Spinal cord (tissue), 10 donors: Measurements from ENCODE around the gene CLEC4M. TPM values are rescaled to one million over a fixed set of nuclear protein-coding genes. Genes with fewer than 3 reads are reported as not detected.

ENCODE experiments used
- DNase-seq, 6 donors: peaks; one replicate each; pipeline versions ENCODE4 v3.0.0 to v3.0.0-alpha.2; 2013 to 2015; ENCODE audit warnings: low spot score in 6 of 6, low read depth in 4 of 6
- H3K27ac ChIP-seq: one replicate; pipeline ENCODE4 v1.5.1; 2013; ENCODE audit warnings: low read depth, low read length, control low read depth
- H3K27me3 ChIP-seq: one replicate; pipeline ENCODE4 v1.6.1; 2013; ENCODE audit warnings: low read length; ENCODE audit not compliant: control insufficient read depth, insufficient read depth
- H3K36me3 ChIP-seq: one replicate; pipeline ENCODE4 v1.6.1; 2013; ENCODE audit warnings: low read length; ENCODE audit not compliant: control insufficient read depth, insufficient read depth
- H3K4me1 ChIP-seq: one replicate; pipeline ENCODE4 v1.6.1; 2013; ENCODE audit warnings: low read length; ENCODE audit not compliant: control insufficient read depth, insufficient read depth
- H3K4me3 ChIP-seq: one replicate; pipeline ENCODE4 v1.5.1; 2013; ENCODE audit warnings: low read depth, low read length, control low read depth
- H3K9me3 ChIP-seq: one replicate; pipeline ENCODE4 v1.6.1; 2013; ENCODE audit warnings: low read length; ENCODE audit not compliant: control insufficient read depth, insufficient read depth
- WGBS: methylation state at CpG from one replicate; pipeline ENCODE4 v1.1.5; 2013; ENCODE audit warnings: missing lambda C conversion rate; ENCODE audit not compliant: insufficient coverage; 5-methylcytosine and 5-hydroxymethylcytosine counted together
- polyA plus RNA-seq, 2 donors: library from polyadenylated mRNA; unstranded; fragments of 120-200 nt; gene quantifications; one replicate each; pipeline ENCODE4 v1.2.1, GENCODE V29; 2013; ENCODE audit not compliant: insufficient read length in 2 of 2
- total RNA-seq, 2 donors: library from RNA; depleted of rRNA in 1 of 2; stranded (reverse); fragments of 120-200 nt in 1 of 2; fragments of >200 nt in 1 of 2; gene quantifications; one replicate each; pipeline versions ENCODE4 v1.2.3 to v1.2.4, GENCODE V29; 2013 to 2014
- donor health status: healthy.

Gene CLEC4M
- total and polyA plus RNA-seq, 4 donors, result 0.33 to 1.8 (median 0.95) TPM

DNA sequence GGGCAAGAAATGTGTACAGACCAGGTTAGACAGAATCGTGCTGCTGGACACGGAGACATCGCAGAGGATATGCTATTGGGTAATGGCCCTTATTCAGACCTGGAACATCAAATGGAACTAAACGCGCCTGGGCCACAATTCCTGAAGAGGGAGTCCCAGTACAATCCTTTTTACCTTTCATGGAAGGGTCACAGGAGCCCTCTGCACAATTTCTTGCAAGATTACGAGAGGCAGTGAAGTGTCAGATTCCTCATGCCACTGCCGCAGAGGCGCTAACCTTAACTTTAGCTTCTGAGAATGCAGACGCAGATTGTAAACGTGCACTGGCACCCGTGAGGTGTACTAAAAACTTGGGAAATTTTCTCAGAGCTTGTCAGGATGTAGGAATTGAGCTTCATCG lies 18.1 kb downstream of the CLEC4M start:
- no peak for DNase-seq
- Histone ChIP-seq H3K36me3 (no peaks in the 10 kb centered on the region), H3K9me3 (no peaks in the 10 kb centered on the region), H3K27me3 (peaks cover 5% of the 10 kb centered on the region), H3K27ac (no peak overlapping the region), H3K4me3 (no peak overlapping the region), H3K4me1 (no peaks in the 10 kb centered on the region)
- WGBS, result 63% methylated on average over 12 of the region's 12 CpGs

DNA sequence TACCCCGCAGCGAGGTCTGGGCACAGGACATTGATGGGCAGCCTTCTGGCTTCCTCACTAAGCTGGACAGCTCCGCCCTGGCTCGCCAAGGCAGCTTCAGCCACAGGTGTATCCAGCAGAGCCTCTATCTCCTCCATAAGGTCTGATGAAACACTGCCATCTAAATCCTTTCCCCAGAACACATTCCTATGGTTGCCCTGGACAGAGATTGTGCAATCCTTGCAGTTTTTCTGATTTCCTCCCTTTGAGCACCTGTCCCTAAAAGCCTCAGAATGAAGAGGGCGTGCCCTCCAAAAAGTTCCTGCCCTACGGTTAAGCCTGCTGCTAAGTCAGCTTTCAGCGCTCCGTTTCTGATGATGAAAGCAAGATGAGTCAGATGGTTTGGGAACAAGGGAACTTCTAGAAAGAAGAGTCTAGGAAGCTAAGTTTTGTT lies 21.0 kb downstream of the CLEC4M start:
- no peaks in the 10 kb centered on the region for H3K36me3 ChIP-seq
- no peak overlapping the region for H3K27ac ChIP-seq
- peaks cover 26% of the 10 kb centered on the region for H3K27me3 ChIP-seq
- no peak for DNase-seq
- 35% methylated on average over 7 of the region's 8 CpGs for WGBS
- H3K4me1 ChIP-seq, result peaks cover 5% of the 10 kb centered on the region
- no peak overlapping the region for H3K4me3 ChIP-seq
- no peaks in the 10 kb centered on the region for H3K9me3 ChIP-seq

GRCh38 chr19:7784856-7785255 lies 21.8 kb downstream of the CLEC4M start:
- no peak for DNase-seq
- H3K9me3 ChIP-seq, result no peaks in the 10 kb centered on the region
- peaks cover 9% of the 10 kb centered on the region for H3K4me1 ChIP-seq
- H3K27me3 ChIP-seq, result peaks cover 35% of the 10 kb centered on the region
- H3K4me3 ChIP-seq, result no peak overlapping the region
- H3K36me3 ChIP-seq, result no peaks in the 10 kb centered on the region
- no peak overlapping the region for H3K27ac ChIP-seq

GRCh38 chr19:7787141-7787540 lies 24.1 kb downstream of the CLEC4M start:
- peaks cover 9% of the 10 kb centered on the region for H3K4me1 ChIP-seq
- no peak overlapping the region for H3K4me3 ChIP-seq
- H3K36me3 ChIP-seq, result no peaks in the 10 kb centered on the region
- H3K9me3 ChIP-seq, result no peaks in the 10 kb centered on the region
- H3K27ac ChIP-seq, result no peak overlapping the region
- 22% methylated on average over 7 of the region's 10 CpGs for WGBS
- DNase-seq, result no peak
- H3K27me3 ChIP-seq, result peaks cover 40% of the 10 kb centered on the region

- no peaks in the 10 kb centered on the region for H3K9me3 ChIP-seq
- no peak overlapping the region for H3K27ac ChIP-seq
- peaks cover 40% of the 10 kb centered on the region for H3K27me3 ChIP-seq
- peaks cover 9% of the 10 kb centered on the region for H3K4me1 ChIP-seq
- WGBS, result 8% methylated on average over 19 of the region's 22 CpGs
- no peaks in the 10 kb centered on the region for H3K36me3 ChIP-seq
- H3K4me3 ChIP-seq, result no peak overlapping the region
- no peak for DNase-seq
Measured at GRCh38 chr19:7787602-7788177, 24.6 kb downstream of the CLEC4M start.

GRCh38 chr19:7788178-7788932 lies 25.3 kb downstream of the CLEC4M start:
- no peaks in the 10 kb centered on the region for H3K9me3 ChIP-seq
- under 1% methylated on average over 63 of the region's 67 CpGs for WGBS
- no peak overlapping the region for H3K4me3 ChIP-seq
- no peaks in the 10 kb centered on the region for H3K36me3 ChIP-seq
- peaks cover 9% of the 10 kb centered on the region for H3K4me1 ChIP-seq
- peaks cover 40% of the 10 kb centered on the region for H3K27me3 ChIP-seq
- peak in 2 of 6 donors; percentile 8 to 11 for DNase-seq
- no peak overlapping the region for H3K27ac ChIP-seq

DNA sequence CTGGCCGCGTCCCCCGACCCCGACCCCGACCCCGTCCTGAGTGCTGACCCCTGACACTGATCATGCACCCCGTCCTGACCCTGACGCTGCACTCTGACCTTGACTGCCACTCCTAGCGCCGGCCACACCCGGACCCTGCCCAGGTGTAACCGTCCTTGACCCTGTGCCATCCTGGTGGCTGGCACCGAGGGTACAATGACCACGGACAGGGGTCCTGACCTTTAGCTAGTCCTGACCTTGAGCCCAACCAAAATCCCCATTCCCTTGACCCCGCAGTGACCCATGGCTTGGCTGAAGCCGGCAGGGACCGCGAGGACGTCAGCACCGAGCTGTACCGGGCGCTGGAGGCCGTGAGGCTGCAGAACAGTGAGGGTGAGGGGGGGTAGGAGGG lies 25.9 kb downstream of the CLEC4M start:
- DNase-seq, result no peak
- no peak overlapping the region for H3K27ac ChIP-seq
- 1% methylated on average over 23 of the region's 23 CpGs for WGBS
- H3K36me3 ChIP-seq, result no peaks in the 10 kb centered on the region
- H3K4me1 ChIP-seq, result peaks cover 9% of the 10 kb centered on the region
- no peaks in the 10 kb centered on the region for H3K9me3 ChIP-seq
- H3K27me3 ChIP-seq, result peaks cover 40% of the 10 kb centered on the region
- no peak overlapping the region for H3K4me3 ChIP-seq

DNA sequence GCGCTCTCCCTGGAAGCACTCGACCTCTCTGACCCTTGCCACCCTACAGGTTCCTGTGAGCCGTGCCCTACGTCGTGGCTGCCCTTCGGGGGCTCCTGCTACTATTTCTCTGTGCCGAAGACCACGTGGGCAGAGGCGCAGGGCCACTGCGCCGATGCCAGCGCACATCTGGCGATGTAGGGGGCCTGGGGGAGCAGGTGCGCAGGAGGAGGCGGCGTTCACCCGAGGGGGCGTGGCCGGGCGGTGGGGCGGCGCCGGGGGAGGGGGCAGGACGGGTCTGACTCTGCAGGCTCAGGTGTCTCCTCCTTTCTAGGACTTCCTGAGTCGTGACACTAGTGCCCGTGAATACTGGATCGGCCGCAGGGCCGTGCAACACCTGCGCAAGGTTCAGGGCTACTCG lies 26.4 kb downstream of the CLEC4M start:
- no peak overlapping the region for H3K27ac ChIP-seq
- H3K36me3 ChIP-seq, result no peaks in the 10 kb centered on the region
- no peak for DNase-seq
- H3K4me1 ChIP-seq, result peaks cover 9% of the 10 kb centered on the region
- WGBS, result 5% methylated on average over 31 of the region's 31 CpGs
- no peak overlapping the region for H3K4me3 ChIP-seq
- H3K27me3 ChIP-seq, result peaks cover 40% of the 10 kb centered on the region
- no peaks in the 10 kb centered on the region for H3K9me3 ChIP-seq

DNA sequence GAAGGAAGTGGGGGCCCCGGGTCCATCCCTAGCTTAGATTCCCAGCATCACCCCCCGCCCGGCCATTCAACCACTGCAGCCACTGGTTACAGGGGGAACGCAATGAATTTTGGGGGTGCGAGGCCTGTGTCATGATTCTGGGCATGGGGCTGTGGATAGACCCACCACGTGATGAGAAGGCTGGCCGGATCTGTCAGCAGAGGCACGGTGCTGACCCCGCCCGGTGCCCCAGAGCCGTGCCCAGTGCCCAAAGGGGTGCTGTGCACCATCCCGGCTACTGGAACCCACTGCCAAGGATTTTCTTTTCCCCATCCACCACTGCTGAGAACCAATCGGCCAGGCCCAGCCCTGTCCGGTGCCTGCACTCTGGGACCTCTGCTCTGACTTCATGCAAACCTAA lies 27.4 kb downstream of the CLEC4M start:
- WGBS, result 90% methylated on average over 14 of the region's 14 CpGs
- peaks cover 9% of the 10 kb centered on the region for H3K4me1 ChIP-seq
- peaks cover 38% of the 10 kb centered on the region for H3K27me3 ChIP-seq
- no peak overlapping the region for H3K27ac ChIP-seq
- H3K4me3 ChIP-seq, result no peak overlapping the region
- no peaks in the 10 kb centered on the region for H3K9me3 ChIP-seq
- H3K36me3 ChIP-seq, result no peaks in the 10 kb centered on the region
- no peak for DNase-seq

GRCh38 chr19:7792281-7792680 lies 29.2 kb downstream of the CLEC4M start:
- DNase-seq, result no peak
- no peaks in the 10 kb centered on the region for H3K9me3 ChIP-seq
- H3K4me3 ChIP-seq, result no peak overlapping the region
- WGBS, result 75% methylated on average over 4 of the region's 7 CpGs
- H3K4me1 ChIP-seq, result peaks cover 9% of the 10 kb centered on the region
- H3K27me3 ChIP-seq, result peaks cover 33% of the 10 kb centered on the region
- no peak overlapping the region for H3K27ac ChIP-seq
- no peaks in the 10 kb centered on the region for H3K36me3 ChIP-seq
